SU-DHL-6 (cell line): ENCODE measurements around the gene MIA2.

ENCODE experiments used
- H2AFZ ChIP-seq: fragments of 200-600 bp; sonication (generic); 2 replicates; pipeline ENCODE4 v1.6.1; 2014; ENCODE audit warnings: low read depth, mild to moderate bottlenecking, moderate library complexity, mixed read lengths, antibody characterized with exemption, low read length; ENCODE audit not compliant: severe bottlenecking
- H3F3A ChIP-seq: fragments of 200-600 bp; shearing (Covaris generic); 2 replicates; pipeline ENCODE4 v1.6.0; 2016; ENCODE audit warnings: antibody characterized with exemption, mild to moderate bottlenecking; ENCODE audit not compliant: insufficient read depth
- H3K27ac ChIP-seq: fragments of 200-600 bp; sonication (generic); 2 replicates; pipeline ENCODE4 v1.5.1; 2016; ENCODE audit warnings: low read depth, mild to moderate bottlenecking, low read length, moderate library complexity, mixed read lengths
- H3K27me3 ChIP-seq: fragments of 200-600 bp; sonication (generic), shearing (Covaris generic); 2 replicates; pipeline ENCODE4 v1.6.0; 2014; ENCODE audit warnings: mild to moderate bottlenecking, low read length
- H3K36me3 ChIP-seq: fragments of 200-600 bp; sonication (generic); 2 replicates; pipeline ENCODE4 v1.6.1; 2014; ENCODE audit warnings: mild to moderate bottlenecking, low read length, mixed read lengths
- H3K4me2 ChIP-seq: fragments of 300-600, 200-600 bp; shearing (Covaris generic), sonication (generic); 2 replicates; pipeline ENCODE4 v1.6.0; 2014; ENCODE audit warnings: low read length, low read depth, mild to moderate bottlenecking; ENCODE audit not compliant: poor library complexity, severe bottlenecking
- H3K4me3 ChIP-seq: fragments of 200-600 bp; sonication (generic); 2 replicates; pipeline ENCODE4 v1.5.1; 2014; ENCODE audit warnings: antibody characterized with exemption, low read length, mild to moderate bottlenecking, mixed read lengths; ENCODE audit not compliant: insufficient read depth, poor library complexity, severe bottlenecking
- H3K79me2 ChIP-seq: fragments of 200-600 bp; sonication (generic); 2 replicates; pipeline ENCODE4 v1.6.1; 2014; ENCODE audit warnings: mild to moderate bottlenecking, low read length, moderate library complexity; ENCODE audit not compliant: insufficient read depth
- H3K9ac ChIP-seq: fragments of 200-600 bp; sonication (generic); 2 replicates; pipeline ENCODE4 v1.7.0; 2014; ENCODE audit warnings: mild to moderate bottlenecking, low read length
- H3K9me2 ChIP-seq: fragments of 200-600 bp; sonication (generic); replicated peaks from 2 replicates; pipeline ENCODE4 v1.6.1; 2014; ENCODE audit warnings: low read length; ENCODE audit not compliant: insufficient read depth
- H3K9me3 ChIP-seq: fragments of 200-600 bp; sonication (generic); 2 replicates; pipeline ENCODE4 v1.6.1; 2014; ENCODE audit warnings: low read length, mixed read lengths; ENCODE audit not compliant: insufficient read depth
- H4K20me1 ChIP-seq: fragments of 200-600 bp; sonication (generic); 2 replicates; pipeline ENCODE4 v1.6.1; 2014; ENCODE audit warnings: low read depth, mild to moderate bottlenecking, antibody characterized with exemption, low read length, moderate library complexity, mixed read lengths
- EZH2phosphoT487 ChIP-seq: fragments of 200-600 bp; sonication (generic), shearing (Covaris generic); conservative IDR thresholded peaks from 2 replicates; pipeline ENCODE4 v1.6.1; 2018; ENCODE audit warnings: mild to moderate bottlenecking, antibody characterized with exemption, low read length, moderate library complexity, mixed read lengths
- TF ChIP-seq, protein P1 (sequence below): fragments of 200-600 bp; sonication (generic); IDR thresholded peaks from one replicate; pipeline ENCODE4 v1.5.1; 2017; ENCODE audit warnings: antibody characterized with exemption, mild to moderate bottlenecking, low read length, moderate library complexity; ENCODE audit not compliant: insufficient read depth, poor library complexity, severe bottlenecking

The MIA2 gene

DNA sequence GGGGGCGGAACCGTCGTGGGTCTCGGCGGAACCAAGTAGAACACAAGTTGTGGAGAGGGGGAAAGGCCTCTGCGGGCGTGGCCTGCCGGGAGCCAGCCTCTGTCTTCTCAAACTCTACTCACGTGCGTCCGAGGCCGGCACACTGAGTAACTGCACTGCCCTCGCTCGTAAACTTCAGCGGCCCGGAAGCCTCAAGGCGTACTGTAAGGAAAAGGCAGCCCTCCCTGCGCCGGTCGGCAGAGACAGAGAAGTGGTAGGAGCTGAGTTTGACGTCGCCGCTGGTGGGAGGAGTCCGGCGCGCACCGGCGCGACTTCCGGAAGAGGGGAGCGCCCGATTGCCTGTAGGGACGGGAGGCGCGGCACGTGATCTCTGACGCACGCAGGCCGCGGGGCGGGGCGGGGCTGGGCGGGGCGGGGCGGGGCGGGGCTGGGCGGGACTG, 198.5 kb downstream of the MIA2 start, which contains the start of gene FBXO33:
TSS of gene FBXO33 (minus strand) at position 255 of the 440 bp plus-strand sequence. CDS start 271 bp downstream, outside the sequence.
- peak within 1 kb of the TSS; percentile 91 for H3K4me2 ChIP-seq
- H3K4me3 ChIP-seq: peak within 1 kb of the TSS; percentile 98

DNA sequence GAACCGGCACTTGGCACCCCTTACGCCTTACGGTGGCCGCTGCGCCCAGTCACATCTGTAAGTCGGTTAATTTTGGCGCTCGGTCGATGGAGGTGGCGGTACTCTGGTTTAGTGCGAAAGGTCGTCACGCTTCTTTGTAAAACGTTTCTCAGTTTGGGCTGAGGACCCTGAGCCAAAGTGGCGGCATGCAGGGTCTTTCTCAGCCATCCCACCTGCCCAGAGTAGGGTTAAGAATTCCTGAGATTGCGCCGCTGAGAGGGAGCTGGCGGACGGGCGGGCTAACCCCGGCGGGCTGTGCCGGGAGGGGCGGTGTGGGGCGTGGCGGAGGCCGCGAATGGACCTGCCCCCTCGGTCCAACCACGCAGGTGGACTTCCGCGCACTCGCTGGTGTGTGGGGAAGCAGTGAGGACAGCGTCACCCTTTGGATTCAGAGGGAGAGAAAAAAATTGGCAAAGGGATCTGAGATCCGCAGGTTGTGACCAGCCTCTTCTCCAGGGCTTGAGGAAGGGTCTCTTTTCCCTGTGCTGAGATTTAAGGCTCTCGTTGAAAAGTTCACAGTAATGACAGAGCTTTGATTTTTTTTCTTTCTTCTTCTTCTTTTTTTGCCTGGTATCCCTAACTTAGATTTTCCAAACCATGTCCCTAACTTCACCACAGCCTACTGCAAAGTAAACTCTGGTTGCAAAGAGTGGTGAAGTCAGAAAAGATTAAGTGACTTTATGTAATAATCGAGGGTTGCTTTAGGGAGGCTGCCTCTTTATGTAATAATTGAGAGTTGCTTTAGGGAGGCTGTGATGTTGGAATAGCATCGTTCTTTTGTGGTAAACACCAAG, 199.1 kb downstream of the MIA2 start:
- Histone ChIP-seq H3F3A (peaks cover 9% of the 10 kb centered on the region; the same call in 1 of the 2 replicates), H4K20me1 (peaks cover 13% of the 10 kb centered on the region; the same call in 1 of the 2 replicates), H3K9me3 (no peaks in the 10 kb centered on the region), H3K9me2 (no peaks in the 10 kb centered on the region), H3K4me2 (peak overlapping the region; percentile 71), H3K36me3 (no peaks in the 10 kb centered on the region), H3K9ac (peak overlapping the region; percentile 79), H3K27me3 (no peaks in the 10 kb centered on the region), H3K27ac (peak overlapping the region; percentile 85), H3K79me2 (peaks cover 37% of the 10 kb centered on the region), H2AFZ (peak overlapping the region; percentile 87), H3K4me3 (peak overlapping the region; percentile 84)
- TF ChIP-seq, protein P1, sequence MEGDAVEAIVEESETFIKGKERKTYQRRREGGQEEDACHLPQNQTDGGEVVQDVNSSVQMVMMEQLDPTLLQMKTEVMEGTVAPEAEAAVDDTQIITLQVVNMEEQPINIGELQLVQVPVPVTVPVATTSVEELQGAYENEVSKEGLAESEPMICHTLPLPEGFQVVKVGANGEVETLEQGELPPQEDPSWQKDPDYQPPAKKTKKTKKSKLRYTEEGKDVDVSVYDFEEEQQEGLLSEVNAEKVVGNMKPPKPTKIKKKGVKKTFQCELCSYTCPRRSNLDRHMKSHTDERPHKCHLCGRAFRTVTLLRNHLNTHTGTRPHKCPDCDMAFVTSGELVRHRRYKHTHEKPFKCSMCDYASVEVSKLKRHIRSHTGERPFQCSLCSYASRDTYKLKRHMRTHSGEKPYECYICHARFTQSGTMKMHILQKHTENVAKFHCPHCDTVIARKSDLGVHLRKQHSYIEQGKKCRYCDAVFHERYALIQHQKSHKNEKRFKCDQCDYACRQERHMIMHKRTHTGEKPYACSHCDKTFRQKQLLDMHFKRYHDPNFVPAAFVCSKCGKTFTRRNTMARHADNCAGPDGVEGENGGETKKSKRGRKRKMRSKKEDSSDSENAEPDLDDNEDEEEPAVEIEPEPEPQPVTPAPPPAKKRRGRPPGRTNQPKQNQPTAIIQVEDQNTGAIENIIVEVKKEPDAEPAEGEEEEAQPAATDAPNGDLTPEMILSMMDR: no peak
- TF ChIP-seq EZH2phosphoT487: no peak

More for the DNA sequence above, 198.5 kb downstream of the MIA2 start, which contains the start of gene FBXO33:
- H2AFZ ChIP-seq: peak within 1 kb of the TSS; percentile 97
- peak within 1 kb of the TSS; percentile 79 for H3K9ac ChIP-seq
- H3K27me3 ChIP-seq: no peaks in the 10 kb centered on the region
- H4K20me1 ChIP-seq: peaks cover 13% of the 10 kb centered on the region; the same call in 1 of the 2 replicates
- TF ChIP-seq, protein P1: no peak
- TF ChIP-seq EZH2phosphoT487: no peak
- no peaks in the 10 kb centered on the region for H3K36me3 ChIP-seq
- peak within 1 kb of the TSS; percentile 95 for H3K27ac ChIP-seq
- peaks cover 44% of the 10 kb centered on the region for H3K79me2 ChIP-seq
- no peaks in the 10 kb centered on the region for H3K9me3 ChIP-seq
- H3K9me2 ChIP-seq: no peaks in the 10 kb centered on the region
- H3F3A ChIP-seq: peaks cover 9% of the 10 kb centered on the region; the same call in 1 of the 2 replicates

DNA sequence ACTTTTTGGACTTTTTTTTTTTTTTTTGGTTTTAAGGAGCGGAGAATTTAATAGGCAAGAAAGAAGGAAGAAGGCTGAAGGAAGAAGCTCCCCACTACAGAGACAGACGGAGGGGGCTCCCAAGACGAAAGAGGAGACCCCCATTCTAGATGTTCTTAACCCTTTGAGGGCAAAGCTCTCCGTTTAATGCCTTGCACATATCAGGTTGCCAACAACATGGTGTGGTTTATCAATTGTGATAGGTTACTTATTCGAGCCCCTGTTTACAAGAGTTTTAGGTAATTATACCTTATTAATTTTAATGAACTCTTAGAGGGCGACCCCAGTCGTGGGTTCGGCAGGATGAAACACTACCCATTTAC, 199.7 kb downstream of the MIA2 start:
- Histone ChIP-seq H3K9me3 (no peaks in the 10 kb centered on the region), H3K27me3 (no peaks in the 10 kb centered on the region), H3K79me2 (peaks cover 32% of the 10 kb centered on the region), H3K9ac (peak overlapping the region; percentile 79), H3K36me3 (no peaks in the 10 kb centered on the region), H3F3A (peaks cover 9% of the 10 kb centered on the region; the same call in 1 of the 2 replicates), H4K20me1 (peaks cover 12% of the 10 kb centered on the region; the same call in 1 of the 2 replicates), H3K9me2 (no peaks in the 10 kb centered on the region), H3K27ac (no peak overlapping the region), H3K4me3 (peak overlapping the region; percentile 84), H2AFZ (peak overlapping the region; percentile 87), H3K4me2 (peak overlapping the region; percentile 71)
- TF ChIP-seq, protein P1: no peak
- no peak for TF ChIP-seq EZH2phosphoT487
